NCI-H526 treated with DMSO at 0.1 percent for 48 hours (cell line): ENCODE results near the gene NUP58.
A peak's percentile ranks its signal among the peaks of the same experiment; 100 is the strongest.
"Not testable (repeated sequence)": the region's sequence is repeated elsewhere in the genome, so short reads cannot be mapped to it uniquely, and the experiment has no call there.

Source experiments
- DNase-seq: peaks from one replicate; lab custom pipeline; 2025; lab: John Stamatoyannopoulos, UW

Gene NUP58

GRCh38 chr13:25302121-25302520, 696 bp downstream of the NUP58 start:
- DNase-seq, result no peak

GRCh38 chr13:25306671-25307464, 5.4 kb downstream of the NUP58 start:
- DNase-seq, result no peak

DNA sequence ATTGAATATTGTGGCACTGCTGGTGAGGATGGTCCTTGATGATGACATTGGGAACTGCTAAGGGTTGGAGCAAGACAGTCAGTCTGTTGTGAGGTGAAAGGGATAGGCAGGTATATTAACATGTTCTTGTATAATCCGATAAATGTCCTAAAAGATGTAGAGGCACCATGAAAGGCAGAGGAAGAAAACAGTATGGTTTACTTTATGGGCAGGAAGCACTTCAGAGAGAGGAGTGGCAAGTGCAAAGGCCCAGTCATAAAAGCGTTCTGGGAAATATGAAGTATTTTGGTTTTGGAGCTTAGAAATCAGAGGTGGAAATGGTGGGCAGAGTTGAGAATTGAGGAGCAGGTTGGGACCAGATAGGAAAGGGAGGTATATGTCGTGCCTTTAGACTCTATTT, 9.5 kb downstream of the NUP58 start:
- DNase-seq, result no peak

- DNase-seq, result not testable (repeated sequence)
Measured at GRCh38 chr13:25318946-25319345, 17.5 kb downstream of the NUP58 start.

DNA sequence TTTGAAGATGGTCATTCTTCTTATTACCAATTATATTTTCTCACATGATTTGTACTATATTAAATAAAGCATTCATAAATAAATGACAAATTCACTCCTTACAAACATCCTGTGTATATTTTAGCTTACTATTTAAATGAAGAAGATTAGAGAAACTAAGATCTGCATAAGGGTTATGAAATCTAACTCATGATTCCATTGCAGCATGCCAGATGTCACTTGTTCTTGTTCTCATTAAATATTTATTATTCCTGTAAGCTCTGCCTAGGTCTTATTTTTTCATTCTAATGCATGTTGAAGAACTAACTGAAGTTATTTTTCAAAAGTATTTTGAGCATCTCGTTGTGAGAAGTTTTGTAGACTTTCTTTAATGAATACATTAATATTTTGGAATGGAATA, 18.3 kb downstream of the NUP58 start:
- no peak for DNase-seq

DNA sequence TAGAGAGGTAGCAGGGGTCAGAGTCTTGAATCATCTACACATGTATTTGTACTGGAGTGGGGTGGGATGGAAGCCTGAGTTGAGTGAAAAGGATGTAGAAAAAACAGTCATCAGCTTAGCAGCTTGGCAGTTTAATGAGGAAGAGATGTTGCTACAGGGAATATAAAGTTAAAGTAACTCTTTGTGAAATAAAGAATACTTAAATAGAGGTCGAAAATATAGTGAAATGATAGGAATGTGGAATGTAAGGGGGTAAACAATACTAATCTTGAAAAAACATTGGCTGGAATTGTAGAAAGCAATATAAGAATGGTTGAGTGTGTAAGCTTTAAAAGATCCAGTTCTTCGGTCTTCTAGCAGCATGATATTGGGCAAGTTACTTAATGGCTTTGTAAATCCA, 22.7 kb downstream of the NUP58 start:
- DNase-seq, result no peak

DNA sequence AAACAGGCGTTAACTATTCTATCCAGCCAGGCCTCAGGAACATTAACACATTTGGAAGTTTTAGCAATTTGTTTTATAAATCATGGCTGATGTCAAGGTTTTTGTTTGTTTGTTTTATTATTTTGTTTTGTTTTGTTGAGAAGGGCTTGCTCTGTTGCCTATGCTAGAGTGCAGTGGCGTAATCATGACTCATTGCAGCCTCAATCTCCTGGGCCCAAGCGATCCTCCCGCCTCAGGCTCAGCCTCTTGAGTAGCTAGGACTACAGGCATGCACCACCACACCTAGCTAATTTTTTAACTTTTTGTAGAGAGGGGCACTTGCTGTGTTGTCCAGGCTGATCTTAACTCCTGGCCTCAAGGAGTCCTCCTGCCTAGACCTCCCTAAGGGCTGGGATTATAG, 28.3 kb downstream of the NUP58 start:
- DNase-seq, result no peak

GRCh38 chr13:25330541-25330940, 29.1 kb downstream of the NUP58 start:
- DNase-seq, result no peak

DNA sequence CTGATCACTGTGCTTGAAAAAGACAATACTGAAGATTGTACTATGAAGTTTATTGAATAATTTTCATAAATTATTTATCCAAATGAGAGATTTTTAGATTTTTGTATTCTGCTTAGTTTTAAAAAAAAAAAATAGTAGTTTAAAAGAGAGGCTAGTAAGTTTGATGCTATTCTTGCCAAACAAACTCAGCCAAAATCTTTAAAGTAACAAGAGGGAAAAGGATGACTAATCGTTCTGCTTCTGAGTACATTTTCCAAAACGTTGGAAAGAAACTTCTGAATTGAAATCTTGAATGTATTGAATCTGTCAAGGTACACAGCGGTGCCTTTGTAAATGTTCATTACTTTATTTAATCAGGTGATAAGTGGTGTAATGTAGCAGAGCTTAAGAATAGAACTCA, 34.4 kb downstream of the NUP58 start:
- DNase-seq, result no peak

DNA sequence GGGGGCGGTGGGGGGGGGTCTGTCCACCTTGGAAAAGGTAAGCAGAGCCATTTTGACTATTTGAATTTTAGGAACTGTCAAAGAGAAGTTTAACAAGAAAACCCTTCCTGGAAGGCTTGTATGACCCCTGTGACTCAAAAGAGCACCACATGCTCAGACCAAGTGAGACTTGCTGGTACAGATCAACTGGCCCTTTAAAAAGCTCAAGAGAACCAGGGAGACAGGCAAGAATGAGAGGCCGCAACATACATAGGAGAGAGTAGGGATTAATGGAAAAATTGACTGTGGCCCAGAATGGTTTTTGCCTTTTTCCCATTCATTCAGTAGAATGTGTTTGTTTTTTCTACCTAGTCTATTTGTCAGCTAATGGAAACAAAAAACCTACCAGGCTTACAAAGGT, 44.2 kb downstream of the NUP58 start:
- no peak for DNase-seq

- DNase-seq, result no peak
Measured at GRCh38 chr13:25347151-25347550, 45.7 kb downstream of the NUP58 start.

GRCh38 chr13:25351404-25351803, 50.0 kb downstream of the NUP58 start:
- no peak for DNase-seq

DNA sequence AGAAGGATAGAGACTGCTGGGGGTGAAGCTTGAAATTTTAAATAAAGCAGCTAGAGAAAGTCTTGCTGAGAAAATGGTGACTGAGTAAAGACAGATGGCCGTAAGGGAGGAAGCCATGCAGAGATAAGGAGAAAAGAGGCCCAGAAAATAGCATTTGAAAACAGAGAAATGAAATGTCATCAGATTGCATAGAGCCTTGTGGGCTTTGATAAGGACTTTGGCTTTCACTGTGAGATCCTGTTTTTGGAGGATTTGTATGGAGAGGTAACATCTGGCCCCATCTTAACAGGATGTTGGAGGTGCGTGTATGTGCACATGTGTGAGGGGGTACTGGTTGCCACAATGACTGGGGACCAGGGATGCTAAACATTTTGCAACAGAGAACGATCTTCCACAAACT, 50.8 kb downstream of the NUP58 start:
- no peak for DNase-seq

- no peak for DNase-seq
Measured at GRCh38 chr13:25352806-25353205, 51.4 kb downstream of the NUP58 start.

DNA sequence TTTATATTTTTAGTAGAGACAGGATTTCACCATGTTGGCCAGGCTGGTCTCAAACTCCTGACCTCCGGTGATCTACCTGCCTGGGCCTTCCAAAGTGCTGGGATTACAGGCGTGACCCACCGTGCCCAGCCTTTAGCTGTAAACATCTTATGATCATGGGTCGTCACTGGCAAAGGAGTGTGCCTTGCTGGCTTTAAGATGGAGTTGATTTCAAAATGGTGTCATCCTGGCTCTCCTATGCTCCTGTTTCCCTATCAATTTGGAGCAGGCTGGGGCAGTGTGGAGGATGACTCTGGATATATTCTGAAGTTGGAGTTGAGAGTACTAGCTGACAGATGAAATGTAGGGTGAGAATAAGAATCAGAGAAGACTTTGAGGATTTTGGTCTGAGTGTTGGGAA, 51.9 kb downstream of the NUP58 start:
- DNase-seq, result no peak

GRCh38 chr13:25354377-25354776, 53.0 kb downstream of the NUP58 start:
- DNase-seq, result no peak

GRCh38 chr13:25360443-25360842, 59.0 kb downstream of the NUP58 start:
- not testable (repeated sequence) for DNase-seq

DNA sequence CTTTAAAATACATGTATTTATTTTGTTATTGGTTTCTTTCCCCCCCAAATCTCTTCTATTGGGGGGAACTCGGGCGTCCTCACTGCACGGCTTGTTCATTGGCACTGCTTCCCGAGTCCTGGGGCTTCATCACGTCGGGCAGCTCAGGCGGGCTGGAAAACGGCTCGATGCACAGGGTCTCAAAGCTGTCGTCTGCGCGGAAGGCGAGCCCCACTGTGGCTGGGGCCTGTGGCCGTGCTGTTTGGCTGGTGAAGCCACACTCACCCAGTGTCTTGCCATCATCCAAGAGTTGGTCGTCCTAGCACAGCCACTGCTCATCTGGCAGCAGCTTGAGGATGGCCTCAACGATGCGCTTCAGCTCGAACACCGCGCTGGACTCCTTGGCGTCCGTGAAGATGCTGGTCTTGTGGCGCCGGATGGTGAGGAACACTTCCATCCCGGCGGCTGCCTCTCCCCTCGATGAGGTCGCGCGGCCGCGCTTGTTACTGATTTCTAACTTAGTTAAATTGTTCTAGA, 64.4 kb downstream of the NUP58 start:
- DNase-seq, result no peak

DNA sequence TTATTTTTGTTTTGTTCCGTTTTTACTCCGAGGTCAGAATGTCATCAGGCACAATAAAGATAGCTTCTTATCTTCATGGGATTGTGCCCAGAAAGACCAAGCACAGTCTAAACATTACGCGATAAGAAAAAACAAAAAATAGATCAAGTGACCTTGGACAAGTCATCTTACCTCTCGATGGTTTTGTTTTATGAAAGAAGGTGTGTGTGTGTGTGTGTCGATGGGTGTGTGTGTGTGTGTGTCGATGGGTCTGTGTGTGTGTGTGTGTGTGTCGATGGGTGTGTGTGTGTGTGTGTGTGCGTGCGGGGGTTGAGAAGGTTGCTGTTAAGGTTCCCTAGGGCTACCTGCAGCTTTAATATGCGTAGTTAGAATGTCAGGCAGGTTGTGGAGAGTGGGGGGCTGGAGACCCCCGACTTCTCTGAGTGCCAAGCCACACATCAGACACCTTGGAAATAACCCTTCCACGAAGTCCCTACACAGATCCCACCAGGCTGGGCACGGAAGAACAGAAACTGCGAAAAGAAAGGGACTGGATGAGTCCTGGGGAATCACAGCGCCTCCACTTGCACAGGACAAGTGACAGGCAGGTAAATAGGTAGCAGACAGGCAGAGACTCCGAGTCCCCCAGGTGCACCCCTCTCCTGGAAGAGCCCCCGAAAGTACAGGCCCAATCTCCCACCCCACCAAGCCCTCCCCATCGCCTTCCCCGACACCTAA, 69.9 kb downstream of the NUP58 start:
- DNase-seq, result no peak

DNA sequence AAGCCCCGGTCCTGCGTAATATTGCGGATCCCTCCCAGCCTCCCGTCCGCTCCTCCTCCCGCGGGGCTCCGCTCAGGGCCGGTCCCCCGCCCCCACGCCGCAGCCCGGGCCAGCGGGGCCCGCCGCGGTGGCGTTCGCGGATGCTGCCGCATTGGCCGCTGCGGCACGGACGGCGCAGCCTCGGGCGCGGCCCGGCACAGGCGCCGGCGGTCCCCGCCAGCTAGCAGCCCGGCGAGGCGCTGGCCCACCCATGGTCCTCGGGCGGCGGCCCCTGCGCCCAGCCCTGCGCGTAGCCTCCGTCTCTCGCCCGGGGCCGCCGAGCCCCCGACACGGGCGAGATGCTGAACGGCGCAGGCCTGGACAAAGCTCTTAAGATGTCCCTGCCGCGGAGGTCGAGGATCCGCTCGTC, 70.5 kb downstream of the NUP58 start, which contains the start of gene ATP8A2:
Gene ATP8A2 (plus strand): TSS at position 100 of the 409 bp plus-strand sequence. CDS start 239 bp downstream, at position 339.
- DNase-seq, result no peak

DNA sequence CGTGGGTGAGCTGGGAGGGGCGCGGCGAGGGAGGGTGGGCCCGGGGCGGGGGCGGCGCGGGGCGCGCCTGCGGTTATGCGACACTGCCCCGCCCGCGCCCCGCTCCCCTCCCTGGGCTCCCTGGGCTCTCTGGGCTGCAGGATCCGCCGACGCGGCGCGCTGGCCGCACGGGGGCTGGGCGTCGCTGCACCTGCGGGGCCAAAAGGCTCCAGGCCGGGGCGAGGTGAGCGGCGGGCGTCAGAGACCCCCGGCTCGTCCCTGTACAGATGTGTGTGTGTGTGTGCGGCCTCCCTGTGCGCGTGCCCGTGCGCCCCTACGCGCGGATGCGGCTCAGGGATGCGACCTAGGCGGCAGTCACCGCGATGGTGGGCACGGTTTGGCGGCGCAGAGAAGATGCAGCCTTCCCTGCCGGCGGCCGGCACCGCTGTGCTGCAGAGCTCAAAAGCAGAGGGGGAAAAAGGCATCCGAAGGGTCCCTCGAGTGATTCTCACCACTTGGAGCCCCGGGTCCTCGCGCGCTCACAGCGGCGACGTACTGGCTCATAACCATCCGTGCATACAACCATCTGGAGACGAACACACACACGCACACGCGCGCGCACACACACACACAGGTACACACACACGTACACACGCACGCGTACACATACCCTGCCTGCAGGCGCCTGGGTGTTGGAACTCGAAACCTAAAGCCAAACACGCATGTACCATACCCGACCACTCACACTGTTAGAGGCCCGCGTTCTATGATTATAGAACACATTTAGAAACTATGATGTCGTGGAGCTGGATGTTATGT, 71.1 kb downstream of the NUP58 start:
- DNase-seq, result no peak

DNA sequence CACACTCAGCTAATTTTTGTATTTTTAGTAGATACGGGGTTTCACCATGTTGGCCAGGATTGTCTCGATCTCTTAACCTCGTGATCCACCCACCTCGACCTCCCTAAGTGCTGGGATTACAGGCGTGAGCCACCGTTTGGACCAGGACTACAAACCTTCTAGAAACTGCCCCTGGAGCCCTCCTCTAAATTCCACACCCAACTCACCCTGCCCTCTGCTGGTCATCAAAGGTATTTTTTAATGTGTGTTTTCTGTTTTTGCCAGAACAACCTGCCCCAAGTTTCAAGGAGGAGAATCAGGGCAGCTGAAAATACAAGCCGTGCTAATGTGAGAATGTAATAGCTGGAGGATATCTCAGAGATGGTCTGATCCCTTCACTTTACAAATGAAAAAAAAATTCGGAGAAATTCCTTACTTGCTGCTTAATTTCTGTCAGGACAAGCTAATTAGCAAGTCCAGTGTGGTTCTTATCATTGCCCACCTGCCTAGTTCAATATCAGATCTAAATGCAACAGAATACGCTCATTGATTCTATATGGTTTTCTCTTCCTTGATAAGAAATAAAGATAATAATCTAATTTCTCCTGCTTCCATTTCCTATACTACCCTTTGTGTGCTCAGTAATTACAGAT, 74.4 kb downstream of the NUP58 start:
- peak; percentile 37 for DNase-seq
